ENCODE results near the gene KRT85.

Gene KRT85

GRCh38 chr12:52362118-52362726 lies 5.1 kb downstream of the KRT85 start:
- POLR2A ChIA-PET = interaction anchor here (0.5 kb wide), 1 partner anchor 874 kb away, joined by 4 read pairs; no protein-coding TSS in a partner anchor
- H3K27ac ChIP-seq (ENCODE audit: extremely low read depth, low read depth, low read length) = no peak overlapping the region
- no peaks in the 10 kb centered on the region for H3K9me3 ChIP-seq (ENCODE audit: control insufficient read depth, insufficient read depth, low read depth, low read length)
- no peak overlapping the region for H3K4me3 ChIP-seq (ENCODE audit: low read depth, low read length)
- H3K36me3 ChIP-seq (ENCODE audit: control insufficient read depth in 2 of 2, insufficient read depth in 1 of 2, low read length in 2 of 2) = no peaks in the 10 kb centered on the region
- TF ChIP-seq ZFP41 (tag by site-specific recombination; IDR thresholded peaks at IDR 0.05; ENCODE audit: borderline replicate concordance) (no peak), YY1 (tag by site-specific recombination; IDR thresholded peaks at IDR 0.05) (no peak), ZNF324 (tag by site-specific recombination; IDR thresholded peaks at IDR 0.05) (no peak), ZNF677 (tag by site-specific recombination; IDR thresholded peaks at IDR 0.05) (no peak), SP2 (tag by site-specific recombination; IDR thresholded peaks at IDR 0.05) (no peak), ZNF792 (tag by site-specific recombination; IDR thresholded peaks at IDR 0.05) (no peak), ZNF555 (tag by site-specific recombination; conservative IDR thresholded peaks at IDR 0.05) (no peak), PRDM6 (tag by site-specific recombination; IDR thresholded peaks at IDR 0.05) (no peak), ZBTB6 (tag by site-specific recombination; IDR thresholded peaks at IDR 0.05) (no peak), ZNF148 (tag by site-specific recombination; IDR thresholded peaks at IDR 0.05; ENCODE audit: borderline replicate concordance) (no peak), ZNF404 (tag by site-specific recombination; IDR thresholded peaks at IDR 0.05) (no peak), ZNF48 (tag by site-specific recombination; IDR thresholded peaks at IDR 0.05) (no peak), ZNF302 (tag by site-specific recombination; IDR thresholded peaks at IDR 0.05; ENCODE audit: low read depth) (no peak), ZNF629 (tag by site-specific recombination; IDR thresholded peaks at IDR 0.05) (no peak), ZEB2 (tag by site-specific recombination; IDR thresholded peaks at IDR 0.05) (no peak), RBAK (tag by site-specific recombination; IDR thresholded peaks at IDR 0.05) (no peak), ZNF335 (tag by site-specific recombination; conservative IDR thresholded peaks at IDR 0.05) (no peak), KLF7 (tag by site-specific recombination; IDR thresholded peaks at IDR 0.05; ENCODE audit: borderline replicate concordance) (no peak), ZNF501 (tag by site-specific recombination; IDR thresholded peaks at IDR 0.05) (no peak)
- CTCF ChIA-PET = interaction anchor here (0.6 to 4.1 kb wide), 24 partner anchors 10 to 522 kb away, joined by 3 to 37 read pairs (median 4); no protein-coding TSS in a partner anchor
- no peaks in the 10 kb centered on the region for H3K4me1 ChIP-seq (ENCODE audit: control insufficient read depth, insufficient read depth, low read length)

GRCh38 chr12:52361553-52361952 lies 5.7 kb downstream of the KRT85 start:
- POLR2A ChIA-PET = interaction anchor here (0.5 kb wide), 1 partner anchor 873 kb away, joined by 4 read pairs; no protein-coding TSS in a partner anchor
- no peaks in the 10 kb centered on the region for H3K36me3 ChIP-seq (ENCODE audit: control insufficient read depth in 2 of 2, insufficient read depth in 1 of 2, low read length in 2 of 2)
- H3K27ac ChIP-seq (ENCODE audit: extremely low read depth, low read depth, low read length) = no peak overlapping the region
- no peak overlapping the region for H3K4me3 ChIP-seq (ENCODE audit: low read depth, low read length)
- CTCF ChIA-PET = interaction anchor here (0.6 to 4.1 kb wide), 30 partner anchors 10 to 617 kb away, joined by 3 to 37 read pairs (median 4); no protein-coding TSS in a partner anchor
- no peaks in the 10 kb centered on the region for H3K9me3 ChIP-seq (ENCODE audit: control insufficient read depth, insufficient read depth, low read depth, low read length)
- TF ChIP-seq, protein P1, sequence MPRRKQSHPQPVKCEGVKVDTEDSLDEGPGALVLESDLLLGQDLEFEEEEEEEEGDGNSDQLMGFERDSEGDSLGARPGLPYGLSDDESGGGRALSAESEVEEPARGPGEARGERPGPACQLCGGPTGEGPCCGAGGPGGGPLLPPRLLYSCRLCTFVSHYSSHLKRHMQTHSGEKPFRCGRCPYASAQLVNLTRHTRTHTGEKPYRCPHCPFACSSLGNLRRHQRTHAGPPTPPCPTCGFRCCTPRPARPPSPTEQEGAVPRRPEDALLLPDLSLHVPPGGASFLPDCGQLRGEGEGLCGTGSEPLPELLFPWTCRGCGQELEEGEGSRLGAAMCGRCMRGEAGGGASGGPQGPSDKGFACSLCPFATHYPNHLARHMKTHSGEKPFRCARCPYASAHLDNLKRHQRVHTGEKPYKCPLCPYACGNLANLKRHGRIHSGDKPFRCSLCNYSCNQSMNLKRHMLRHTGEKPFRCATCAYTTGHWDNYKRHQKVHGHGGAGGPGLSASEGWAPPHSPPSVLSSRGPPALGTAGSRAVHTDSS (tag by site-specific recombination; IDR thresholded peaks at IDR 0.05) = no peak
- TF ChIP-seq ZNF645 (tag by site-specific recombination; IDR thresholded peaks at IDR 0.05) (no peak), ZNF37A (tag by site-specific recombination; IDR thresholded peaks at IDR 0.05) (no peak), ZSCAN30 (tag by site-specific recombination; IDR thresholded peaks at IDR 0.05) (no peak), ZNF23 (tag by site-specific recombination; IDR thresholded peaks at IDR 0.05; ENCODE audit: borderline replicate concordance) (no peak), MEIS1 (CRISPR knock-in tag; IDR thresholded peaks at IDR 0.05; ENCODE audit: borderline replicate concordance) (no peak), ZXDB (tag by site-specific recombination; IDR thresholded peaks at IDR 0.05) (no peak), ZNF114 (tag by site-specific recombination; IDR thresholded peaks at IDR 0.05) (no peak), FEZF1 (tag by site-specific recombination; IDR thresholded peaks at IDR 0.05) (no peak), SCRT1 (tag by site-specific recombination; IDR thresholded peaks at IDR 0.05; ENCODE audit: borderline replicate concordance) (no peak)
- H3K4me1 ChIP-seq (ENCODE audit: control insufficient read depth, insufficient read depth, low read length) = no peaks in the 10 kb centered on the region
